Right renal pelvis (tissue), 4 donors: Measurements from ENCODE around the gene HTT-AS. TPM values are rescaled to one million over a fixed set of nuclear protein-coding genes. Genes with fewer than 3 reads are reported as not detected.

Experiments used
- DNase-seq, 4 donors: peaks; one replicate each; pipeline ENCODE4 v3.0.0-alpha.2; 2013; ENCODE audit warnings: low read depth in 4 of 4, low spot score in 3 of 4, missing footprints in 1 of 4
- polyA plus RNA-seq, 4 donors: library from polyadenylated mRNA; unstranded; fragments of 120-200 nt; gene quantifications; one replicate each; pipeline ENCODE4 v1.2.1, GENCODE V29; 2013; ENCODE audit not compliant: insufficient read length in 4 of 4

The HTT-AS gene
- polyA plus RNA-seq, 4 donors: not detected

GRCh38 chr4:3091464-3091863 is 17.1 kb upstream of the HTT-AS start:
- no peak for DNase-seq

- no peak for DNase-seq
Observed at GRCh38 chr4:3087115-3087797, 12.9 kb upstream of the HTT-AS start.

- DNase-seq: no peak
Observed at GRCh38 chr4:3085948-3086670, 11.8 kb upstream of the HTT-AS start.

- no peak for DNase-seq
Observed at GRCh38 chr4:3083732-3084131, 9.4 kb upstream of the HTT-AS start.

GRCh38 chr4:3082925-3083515 is 8.7 kb upstream of the HTT-AS start:
- DNase-seq: no peak

GRCh38 chr4:3079694-3080123 is 5.4 kb upstream of the HTT-AS start:
- DNase-seq: no peak

- no peak for DNase-seq
Observed at GRCh38 chr4:3077796-3078195, 3.5 kb upstream of the HTT-AS start.

GRCh38 chr4:3075652-3075981 is 1.3 kb upstream of the HTT-AS start:
- DNase-seq: no peak

- DNase-seq: peak; percentile 48 to 69 (median 62)
Observed at GRCh38 chr4:3074846-3075651, 711 bp upstream of the HTT-AS start.

- peak in 1 of 4 donors; percentile 47 for DNase-seq
Observed at GRCh38 chr4:3073158-3074077, 920 bp downstream of the HTT-AS start.

- DNase-seq: no peak
Observed at GRCh38 chr4:3071811-3072210, 2.5 kb downstream of the HTT-AS start.

- DNase-seq: no peak
Observed at GRCh38 chr4:3070709-3071500, 3.4 kb downstream of the HTT-AS start.

- DNase-seq: no peak
Observed at GRCh38 chr4:3069661-3070199, 4.6 kb downstream of the HTT-AS start.

- no peak for DNase-seq
Observed at GRCh38 chr4:3067473-3068001, 6.8 kb downstream of the HTT-AS start.

GRCh38 chr4:3066836-3067400 is 7.4 kb downstream of the HTT-AS start:
- no peak for DNase-seq

- no peak for DNase-seq
Observed at GRCh38 chr4:3065551-3065950, 8.8 kb downstream of the HTT-AS start.

GRCh38 chr4:3062471-3062870 is 11.9 kb downstream of the HTT-AS start:
- DNase-seq: no peak

GRCh38 chr4:3060946-3061345 is 13.4 kb downstream of the HTT-AS start:
- no peak for DNase-seq
